ENCODE results near the gene FXYD6.

- TF ChIP-seq SIN3A (IDR thresholded peaks at IDR 0.05; ENCODE audit: borderline replicate concordance, insufficient read depth, low read length) = no peak
- no peak for TF ChIP-seq POLR2AphosphoS5 (IDR thresholded peaks at IDR 0.05; ENCODE audit: low read depth, low read length)
- no peak for TF ChIP-seq TAF1 (IDR thresholded peaks at IDR 0.05; ENCODE audit: borderline replicate concordance, insufficient read depth, low read length)
These were observed 55.0 kb downstream of the FXYD6 start for GRCh38 chr11:117821431-117821830.
